ENCODE measurements around the gene DLEC1. TPM values are rescaled to one million over a fixed set of nuclear protein-coding genes. Genes with fewer than 3 reads are reported as not detected.
A peak's percentile ranks its signal among the peaks of the same experiment; 100 is the strongest.

Gene DLEC1
- total RNA-seq, 1 donor from 2014 or later, result not detected

DNA sequence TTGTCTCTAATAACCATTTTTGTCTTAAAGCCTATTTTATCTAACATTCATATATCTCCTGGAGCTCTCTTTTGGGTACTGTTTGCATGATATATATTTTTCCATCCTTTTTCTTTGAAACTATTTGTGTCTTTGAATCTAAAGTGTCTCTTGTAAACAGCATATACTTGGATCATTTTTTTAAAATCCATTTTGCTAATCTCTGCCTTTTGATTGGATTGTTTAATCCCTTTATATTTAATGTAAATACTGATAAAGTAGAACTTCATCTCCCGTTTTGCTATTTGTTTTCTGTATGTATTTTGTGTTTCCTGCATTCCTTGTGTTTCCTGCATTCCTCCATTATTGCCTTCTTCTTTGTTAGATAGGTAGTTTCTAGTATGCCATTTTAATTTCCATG is 66.5 kb downstream of the DLEC1 start:
- no peak for DNase-seq (ENCODE audit: low read depth)

DNA sequence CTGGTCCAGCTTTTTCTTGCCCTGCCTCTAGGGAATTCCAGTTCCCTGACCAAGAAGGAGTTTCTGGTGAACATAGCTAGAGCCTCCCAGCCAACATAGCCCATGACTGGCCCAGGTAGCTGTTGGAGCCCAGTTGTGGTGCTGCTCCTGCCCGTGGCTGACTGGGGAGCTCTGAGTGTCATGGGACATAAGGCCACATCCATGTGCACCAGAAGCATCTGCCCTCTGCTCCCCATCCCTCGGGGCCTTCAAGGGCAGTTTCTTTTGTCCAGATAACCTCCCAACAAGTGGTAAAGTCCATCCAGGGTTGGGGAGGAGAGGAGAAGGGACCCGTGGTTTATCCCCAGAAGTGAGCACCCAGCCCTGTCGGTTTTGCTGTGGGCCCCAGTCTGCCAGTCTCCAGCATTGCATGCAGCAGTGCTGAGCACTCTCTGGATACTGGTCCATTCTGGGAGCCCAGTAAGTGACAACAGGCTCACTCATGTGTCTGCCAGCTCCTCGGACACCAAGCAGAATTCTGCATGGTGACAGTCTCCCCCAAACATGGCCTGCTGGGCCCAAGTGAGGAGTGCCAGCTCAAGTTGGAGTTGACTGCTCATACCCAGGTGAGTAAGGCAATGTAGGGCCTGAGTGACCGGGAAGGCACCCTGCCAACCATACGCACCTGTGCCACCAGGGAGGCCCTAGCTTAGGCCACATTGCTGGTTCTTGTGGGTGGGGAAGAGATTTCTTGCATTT is 69.1 kb downstream of the DLEC1 start:
- DNase-seq (ENCODE audit: low read depth), result no peak

DNA sequence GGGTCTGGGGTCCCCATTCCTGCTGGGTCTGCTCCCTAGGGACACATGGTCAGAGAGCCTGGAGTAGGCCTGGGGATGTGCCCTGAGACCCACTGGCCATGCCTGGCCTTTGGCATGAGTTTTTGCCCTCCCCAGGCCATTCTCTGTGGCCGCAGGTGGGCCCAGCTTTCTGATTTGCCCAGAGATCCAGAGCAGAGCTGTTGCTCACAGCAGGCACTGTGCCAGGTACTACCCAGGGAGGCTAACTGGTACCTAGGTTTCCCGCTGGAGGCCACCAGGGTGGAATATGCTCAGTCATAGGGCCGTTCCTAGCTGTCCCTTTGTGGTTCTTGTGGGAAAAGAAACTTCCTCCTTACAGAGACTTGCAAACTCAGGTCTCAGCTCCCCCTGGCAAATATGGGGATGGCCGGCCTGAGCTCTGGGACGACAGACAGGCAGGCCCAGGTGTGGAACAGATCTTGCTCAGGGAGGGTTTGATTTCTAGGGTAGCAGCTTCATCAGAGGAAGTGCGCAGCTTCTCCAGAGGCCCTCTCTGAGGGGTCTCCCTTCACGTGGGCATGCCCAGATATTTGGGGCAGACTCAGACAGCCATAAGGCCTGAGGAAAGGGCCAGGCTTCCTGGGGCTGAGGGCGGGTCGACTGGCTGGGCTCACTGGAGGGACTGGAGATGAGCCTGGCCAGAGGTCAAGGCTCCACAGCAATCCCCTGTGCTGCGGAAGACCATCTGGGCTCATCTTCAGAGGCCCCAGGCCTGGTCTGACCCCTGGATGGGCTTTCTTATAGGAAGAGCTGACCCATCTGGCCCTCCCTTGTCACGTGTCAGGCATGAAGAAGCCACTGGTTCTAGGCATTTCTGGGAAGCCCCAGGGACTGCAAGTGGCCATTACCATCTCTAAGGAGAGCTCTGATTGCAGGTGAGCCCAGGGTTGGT is 69.9 kb downstream of the DLEC1 start:
- DNase-seq (ENCODE audit: low read depth), result no peak

DNA sequence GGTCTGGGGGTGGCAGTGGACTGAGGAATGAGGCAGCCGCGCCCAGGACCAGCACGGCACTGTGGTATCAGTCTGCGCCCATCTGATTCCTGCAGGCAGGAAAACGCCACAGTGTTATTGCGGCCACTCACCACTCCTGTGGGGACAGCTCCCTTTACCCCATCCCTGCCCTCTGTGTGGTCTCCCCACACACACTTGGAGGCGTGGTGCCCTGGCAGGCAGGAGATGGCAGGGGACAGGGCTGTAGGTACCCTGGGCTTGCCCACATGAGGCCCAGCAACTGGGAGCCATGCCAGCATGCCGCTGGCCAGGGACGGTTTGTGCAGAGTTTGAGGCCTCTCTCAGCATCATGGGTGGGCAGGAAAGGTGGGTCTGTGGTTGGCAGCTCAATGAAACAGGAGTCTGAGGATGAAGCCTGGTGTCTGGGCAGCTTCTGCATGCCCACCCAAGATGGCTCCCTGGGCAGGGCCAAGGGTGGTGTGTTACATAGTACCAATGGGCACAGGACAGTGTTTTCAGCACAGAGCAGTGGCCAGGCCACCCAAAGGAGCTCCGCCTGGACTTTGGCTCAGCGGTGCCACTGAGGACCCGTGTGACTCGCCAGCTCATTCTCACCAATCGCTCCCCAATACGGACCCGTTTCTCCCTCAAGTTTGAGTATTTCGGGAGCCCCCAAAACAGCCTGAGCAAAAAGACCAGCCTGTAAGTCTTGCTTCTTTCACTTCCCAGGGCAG is 70.7 kb downstream of the DLEC1 start:
- no peak for DNase-seq (ENCODE audit: low read depth)

DNA sequence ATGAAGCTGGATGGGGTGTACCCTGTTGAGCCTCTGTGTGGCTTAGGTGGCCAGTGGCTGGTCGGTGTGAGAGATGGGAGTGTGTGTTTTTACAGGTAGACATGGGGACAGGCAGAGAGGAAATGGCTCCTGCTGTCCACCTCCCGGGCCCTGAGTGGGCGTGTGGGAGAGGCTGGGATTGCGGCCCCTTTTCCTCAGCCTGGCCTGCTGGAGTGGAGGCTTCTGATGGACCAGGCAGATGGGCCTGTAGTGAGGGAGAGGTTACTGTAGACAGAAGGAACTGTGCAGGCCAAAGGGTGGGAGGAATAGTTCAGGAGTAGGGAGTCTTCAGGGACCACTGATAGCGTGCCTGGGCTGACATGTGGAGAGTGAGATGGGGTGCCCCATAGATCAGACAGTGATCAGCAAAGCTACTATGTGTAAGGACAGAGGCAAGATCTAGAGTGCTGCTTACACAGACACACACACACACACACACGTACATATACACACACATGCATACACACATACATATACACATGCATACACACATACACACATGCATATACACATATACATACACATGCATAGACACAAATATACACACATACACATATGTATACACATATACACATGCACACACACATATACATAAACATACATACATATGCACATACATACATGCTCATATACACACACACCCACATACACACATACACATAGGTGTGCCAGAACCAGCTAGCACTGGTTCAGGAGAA is 71.5 kb downstream of the DLEC1 start:
- DNase-seq (ENCODE audit: low read depth), result no peak

DNA sequence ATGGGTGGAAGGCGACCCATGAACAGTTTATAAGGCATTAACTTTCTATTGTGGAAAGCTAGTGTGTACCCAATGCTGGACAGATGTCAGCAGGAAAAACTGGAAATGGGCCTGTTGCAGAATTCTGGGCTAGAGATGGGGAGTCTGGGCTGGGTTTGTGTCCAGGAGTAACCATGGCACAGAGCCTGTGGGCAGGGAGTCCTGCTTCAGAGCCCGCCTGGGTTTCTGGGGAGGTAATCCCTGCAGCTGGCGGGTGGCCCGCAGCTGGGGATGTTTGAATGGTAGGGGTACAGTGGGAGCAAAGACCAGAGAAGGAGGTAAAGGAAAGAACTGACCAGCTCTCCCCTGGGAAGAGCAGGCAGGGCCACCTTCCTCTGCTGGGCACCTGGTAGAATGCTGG is 72.2 kb downstream of the DLEC1 start:
- no peak for DNase-seq (ENCODE audit: low read depth)

DNA sequence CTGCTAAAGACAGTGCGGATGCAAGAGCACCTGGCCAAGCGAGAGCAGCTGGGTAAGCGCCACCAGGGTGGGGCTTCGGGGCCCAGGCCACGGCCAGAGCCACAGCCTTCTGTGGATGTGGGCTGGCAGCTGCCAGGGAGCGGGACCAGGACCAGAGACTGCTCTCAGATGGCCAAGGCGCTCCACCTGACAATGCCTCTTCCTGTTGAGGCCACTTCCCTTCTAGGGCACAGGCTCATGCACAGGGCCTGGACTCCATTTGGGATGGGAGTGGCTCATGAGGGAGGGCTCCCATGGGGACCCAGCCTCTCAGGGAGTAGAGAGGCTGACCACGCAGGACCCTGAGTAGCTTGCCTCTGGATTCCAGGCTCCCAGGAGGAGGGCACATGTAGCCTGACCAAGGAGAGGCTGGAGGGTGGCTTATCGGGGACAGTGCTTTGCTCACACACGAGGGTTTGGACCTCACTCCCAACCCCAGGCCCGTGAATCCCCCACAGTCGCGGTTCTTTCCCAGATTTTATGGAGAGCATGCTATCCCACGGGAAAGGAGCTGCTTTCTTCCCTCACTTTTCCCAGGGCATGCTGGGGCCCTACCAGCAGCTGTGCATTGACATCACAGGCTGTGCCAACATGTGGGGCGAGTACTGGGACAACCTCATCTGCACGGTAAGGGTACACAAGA is 72.8 kb downstream of the DLEC1 start:
- DNase-seq (ENCODE audit: low read depth), result peak; percentile 56

DNA sequence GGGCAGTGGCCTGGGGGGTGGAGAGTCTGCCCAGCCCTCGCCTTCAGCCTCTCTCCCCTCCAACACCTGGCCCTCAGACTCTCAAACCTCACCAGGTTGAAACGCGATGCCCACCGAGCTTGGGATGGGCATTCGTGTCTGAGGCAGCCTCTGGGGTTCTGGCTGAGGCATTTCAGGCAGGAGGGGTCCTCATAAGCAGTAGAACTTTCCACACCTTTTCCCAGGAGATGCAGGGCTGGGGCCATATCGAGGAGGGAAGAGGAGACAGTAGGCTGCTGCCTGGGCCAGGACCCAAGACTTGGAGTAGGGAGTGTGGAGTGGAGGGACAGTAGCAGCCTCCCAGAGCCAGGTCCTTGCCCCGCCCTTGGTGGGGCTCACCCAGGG is 73.4 kb downstream of the DLEC1 start:
- DNase-seq (ENCODE audit: low read depth), result no peak

DNA sequence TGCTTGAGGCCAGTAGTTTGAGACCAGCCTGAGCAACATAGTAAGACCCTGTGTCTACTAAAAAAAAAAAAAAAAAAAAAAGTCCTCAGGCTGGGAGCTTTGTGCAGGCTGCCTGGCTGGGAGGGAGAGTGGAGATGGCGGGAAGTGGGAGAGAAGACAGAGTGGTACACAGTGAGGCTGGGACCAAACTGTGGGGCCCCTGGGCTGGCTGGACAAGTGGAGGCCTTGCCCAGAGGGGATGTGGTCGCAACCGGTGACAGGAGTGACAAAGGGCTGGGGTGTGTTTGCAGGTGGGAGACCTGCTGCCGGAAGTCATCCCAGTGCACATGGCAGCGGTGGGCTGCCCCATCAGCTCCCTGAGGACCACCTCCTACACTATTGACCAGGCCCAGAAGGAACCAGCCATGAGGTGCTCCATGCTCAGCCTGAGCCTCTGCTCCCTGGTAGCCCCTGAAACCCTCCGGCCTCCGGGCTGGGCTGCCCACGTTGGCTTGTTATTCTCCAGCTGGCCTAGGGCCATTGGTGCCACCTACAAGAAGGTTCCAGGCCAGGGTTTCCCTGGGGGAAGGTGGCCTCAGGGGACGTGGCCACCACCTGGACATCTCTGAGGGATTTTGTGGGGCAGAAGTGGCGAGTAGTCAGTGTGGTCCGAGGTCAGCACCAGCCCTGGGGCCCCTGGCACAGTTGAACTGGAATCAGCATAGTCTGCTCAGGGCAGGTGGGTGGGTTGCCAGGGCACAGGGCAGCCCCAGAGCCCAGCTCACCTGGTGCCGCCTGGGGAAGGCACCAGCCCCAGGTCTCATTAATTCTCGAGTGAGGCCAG is 75.3 kb downstream of the DLEC1 start:
- no peak for DNase-seq (ENCODE audit: low read depth)

DNA sequence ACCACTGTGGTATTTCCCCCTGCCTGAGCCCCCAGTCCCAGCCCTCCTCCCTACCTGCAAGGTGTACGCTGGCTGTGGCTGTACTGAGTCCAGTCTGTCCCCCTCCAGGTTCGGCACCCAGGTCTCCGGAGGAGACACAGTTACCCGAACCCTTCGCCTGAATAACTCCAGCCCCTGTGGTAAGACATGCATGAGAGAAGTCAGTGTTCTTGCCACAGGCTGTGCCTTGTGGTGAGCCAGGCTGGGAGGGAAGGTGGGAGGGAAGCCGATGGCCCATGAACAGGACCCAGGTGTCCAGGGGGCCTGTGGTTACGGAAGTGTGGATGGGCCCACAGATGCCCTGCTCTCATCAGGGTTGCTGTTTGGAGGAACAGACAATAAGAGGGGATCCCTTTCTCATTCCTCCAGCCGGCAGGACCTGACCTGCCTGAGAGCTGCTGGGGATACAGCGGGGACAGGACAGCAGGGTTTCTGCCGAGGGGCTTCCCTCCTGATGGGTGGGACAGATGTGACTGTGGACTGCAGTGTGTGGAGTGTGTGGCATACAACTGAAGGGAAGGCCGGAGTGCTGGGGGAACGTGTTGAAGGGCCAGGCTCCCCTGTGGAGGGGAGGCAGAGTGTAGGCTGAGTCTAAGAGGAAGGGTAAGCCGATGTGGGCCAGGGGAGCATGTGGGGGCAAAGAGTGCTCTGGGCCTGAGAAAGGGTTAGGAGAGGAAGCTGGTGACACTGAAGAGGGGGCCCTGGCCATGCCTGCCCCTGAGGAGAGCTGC is 76.1 kb downstream of the DLEC1 start:
- DNase-seq (ENCODE audit: low read depth), result no peak

DNA sequence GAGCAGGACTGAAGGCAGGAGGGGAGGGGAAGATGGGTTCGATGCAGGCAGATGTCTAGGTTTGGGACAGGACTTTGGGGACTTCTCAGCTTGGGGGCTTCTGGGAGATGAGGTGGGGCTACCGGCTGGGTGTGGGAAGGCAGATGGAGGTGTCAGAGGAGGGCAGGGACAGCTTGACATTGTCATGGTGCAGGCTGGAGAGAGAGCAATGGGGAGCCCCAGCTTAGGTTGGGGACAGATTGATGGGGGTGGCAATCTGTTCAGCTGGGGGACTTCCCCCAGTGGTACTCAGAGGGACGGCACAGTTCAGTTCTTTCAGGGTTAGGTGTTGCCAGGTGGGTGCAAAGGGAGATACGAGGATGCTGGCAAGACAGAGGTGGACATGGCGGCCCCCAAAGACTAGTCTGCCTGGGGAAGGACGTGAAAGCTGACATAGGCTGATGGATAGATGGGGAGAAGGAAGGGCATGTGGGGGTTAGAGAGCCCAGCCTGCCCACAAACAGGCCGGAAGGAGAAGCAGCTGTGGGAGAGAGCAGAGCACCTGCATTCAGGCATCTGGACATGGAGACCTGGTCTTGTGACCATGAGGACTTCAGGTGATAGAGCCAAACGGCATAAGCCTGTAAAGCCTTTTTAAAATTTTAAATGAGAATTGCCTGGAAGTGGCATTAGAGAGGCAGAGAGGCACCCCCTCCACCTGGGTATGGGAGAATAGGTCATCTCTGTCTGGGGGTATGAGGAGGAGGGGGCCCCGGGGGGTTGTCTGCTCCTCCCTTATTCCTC is 76.8 kb downstream of the DLEC1 start:
- no peak for DNase-seq (ENCODE audit: low read depth)

DNA sequence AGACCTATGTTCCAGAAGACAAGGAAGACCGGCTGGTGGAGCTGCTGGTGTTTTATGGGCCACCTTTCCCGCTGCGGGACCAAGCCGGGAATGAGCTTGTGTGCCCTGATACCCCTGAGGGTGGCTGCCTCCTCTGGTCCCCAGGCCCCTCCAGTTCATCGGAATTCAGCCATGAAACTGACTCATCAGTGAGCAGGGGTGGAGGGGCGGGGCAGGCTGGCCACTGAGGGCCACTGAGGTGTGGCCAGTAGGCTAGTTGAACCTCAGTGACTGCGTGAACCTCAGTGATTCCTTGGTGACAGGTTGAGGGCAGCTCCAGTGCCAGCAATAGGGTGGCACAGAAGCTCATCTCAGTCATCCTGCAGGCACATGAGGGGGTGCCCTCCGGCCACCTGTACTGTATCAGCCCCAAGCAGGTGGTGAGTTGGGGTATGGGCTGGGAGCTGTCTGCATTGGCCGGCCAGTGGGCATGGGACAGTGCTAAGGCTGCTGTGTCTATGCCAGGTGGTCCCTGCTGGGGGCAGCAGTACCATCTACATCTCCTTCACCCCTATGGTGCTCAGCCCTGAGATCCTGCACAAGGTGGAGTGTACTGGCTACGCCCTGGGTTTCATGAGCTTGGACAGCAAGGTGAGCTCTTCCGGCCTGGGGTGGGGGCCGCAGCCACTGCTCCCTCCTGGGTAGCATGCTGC is 77.6 kb downstream of the DLEC1 start:
- DNase-seq (ENCODE audit: low read depth), result no peak

DNA sequence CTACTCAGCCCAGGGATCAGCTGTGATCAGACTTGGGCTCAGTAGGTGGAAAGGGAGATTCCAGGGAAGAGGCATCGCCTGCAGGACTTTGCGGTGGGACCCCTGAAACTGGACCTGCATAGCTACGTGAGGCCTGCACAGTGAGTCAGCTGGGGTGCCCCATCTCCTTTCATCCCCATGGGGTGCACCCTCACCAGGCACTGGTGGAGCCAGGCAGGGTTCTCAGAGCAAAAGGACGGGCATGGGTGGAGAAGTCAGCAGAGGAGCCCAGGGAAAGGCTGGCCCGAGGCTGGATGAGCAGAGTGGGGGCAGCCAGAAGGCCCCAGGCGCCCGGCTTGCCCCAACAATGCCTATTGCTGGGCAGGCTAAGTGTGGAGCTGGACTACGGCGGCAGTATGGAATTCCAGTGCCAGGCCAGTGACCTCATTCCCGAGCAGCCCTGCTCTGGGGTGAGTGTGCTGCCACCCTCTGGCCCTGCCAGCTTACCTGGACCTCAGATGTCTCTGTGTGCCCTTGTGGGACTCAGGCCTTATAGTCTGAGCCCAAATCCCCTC is 78.2 kb downstream of the DLEC1 start:
- peak; percentile 22 for DNase-seq (ENCODE audit: low read depth)

DNA sequence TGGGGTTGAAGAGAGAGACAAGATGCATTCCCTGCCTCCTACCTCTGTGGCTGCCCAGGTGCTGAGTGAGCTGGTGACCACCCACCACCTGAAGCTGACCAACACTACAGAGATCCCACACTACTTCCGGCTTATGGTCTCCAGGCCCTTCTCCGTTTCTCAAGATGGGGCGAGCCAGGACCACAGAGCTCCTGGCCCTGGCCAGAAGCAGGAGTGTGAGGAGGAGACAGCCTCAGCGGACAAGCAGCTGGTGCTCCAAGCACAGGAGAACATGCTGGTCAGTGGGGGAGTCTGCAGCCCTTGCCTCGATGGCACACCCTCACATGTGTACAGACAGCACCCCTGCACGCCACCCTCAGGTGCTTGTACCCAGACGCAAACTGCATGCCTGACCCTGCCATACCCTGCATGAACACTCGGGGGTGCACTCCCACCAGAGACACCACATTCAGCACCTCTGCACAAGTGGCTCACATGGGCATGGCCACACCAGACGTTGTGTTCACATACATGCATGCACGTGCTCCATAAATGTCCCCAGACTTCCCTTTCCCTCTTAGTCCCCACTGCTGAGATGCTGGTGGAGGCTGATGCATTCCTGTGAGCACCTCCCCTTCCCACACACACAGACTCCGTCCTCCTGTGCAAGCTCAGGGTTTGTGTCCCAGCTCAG is 78.9 kb downstream of the DLEC1 start:
- DNase-seq (ENCODE audit: low read depth), result peak; percentile 55

DNA sequence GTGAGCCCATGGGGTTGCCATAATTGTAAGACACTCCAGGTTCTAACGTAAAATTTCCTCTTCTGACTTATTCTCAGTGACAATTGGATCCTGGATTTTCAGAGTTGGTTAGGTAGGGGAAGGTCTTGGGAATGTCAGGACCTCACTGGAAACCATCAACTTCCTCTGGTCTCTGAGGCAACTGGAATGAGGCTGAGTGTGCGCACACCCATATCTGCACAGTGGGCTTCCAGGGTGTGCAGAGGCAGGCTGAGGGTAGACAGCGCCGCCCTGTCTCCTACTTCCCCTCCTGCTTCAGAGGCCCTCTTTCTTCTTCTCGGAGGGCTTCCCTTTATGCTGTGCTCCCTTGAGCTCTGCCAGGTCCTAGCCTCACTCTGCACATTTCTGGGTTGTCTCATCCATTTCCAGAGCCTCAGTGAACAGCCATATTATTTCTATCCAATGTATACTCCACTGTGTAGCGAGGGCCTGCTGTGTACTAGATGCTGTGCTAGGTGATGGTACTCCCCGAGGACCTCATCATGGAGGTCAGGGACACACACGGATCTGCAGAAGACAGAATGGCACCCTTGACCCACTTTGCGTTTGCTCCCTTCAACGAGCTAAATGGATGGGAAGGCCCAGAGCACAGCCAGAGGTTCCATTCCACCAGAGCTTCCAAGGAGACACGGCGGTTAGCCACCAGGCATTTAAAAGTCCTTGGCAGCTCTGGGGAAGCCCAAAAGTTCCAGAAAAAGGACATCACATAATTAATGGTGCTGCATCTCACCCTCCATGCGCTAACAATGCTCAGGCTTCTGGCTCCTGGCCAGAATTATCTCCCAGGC is 79.6 kb downstream of the DLEC1 start:
- no peak for DNase-seq (ENCODE audit: low read depth)

DNA sequence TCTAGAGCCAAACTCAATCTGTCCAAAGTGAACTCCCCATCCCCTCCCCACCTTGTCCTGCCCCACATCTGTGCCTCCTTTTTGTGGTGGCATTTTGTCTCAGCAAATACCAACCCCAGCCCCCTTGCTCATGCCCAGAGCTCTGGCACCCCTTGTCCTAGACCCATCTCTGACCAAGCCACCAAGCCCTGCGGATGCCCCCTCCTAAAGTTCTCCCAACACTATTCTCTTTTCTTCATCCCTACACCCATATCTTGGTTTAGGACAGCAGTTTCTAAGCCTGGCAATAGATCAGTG is 80.2 kb downstream of the DLEC1 start:
- no peak for DNase-seq (ENCODE audit: low read depth)

Measured in myocyte (in vitro differentiated cells).